ENCODE results near the gene EIF4G3. TPM values are rescaled to one million over a fixed set of nuclear protein-coding genes. Genes with fewer than 3 reads are reported as not detected.
"Not testable (repeated sequence)": the region's sequence is repeated elsewhere in the genome, so short reads cannot be mapped to it uniquely, and the experiment has no call there.

EIF4G3 gene
- polyA plus RNA-seq, 1 donor (not counting 4 experiments of a cell fraction or from before 2014, with no cell fraction given): 44.6 TPM

- no peaks in the 10 kb centered on the region for H3K27me3 ChIP-seq (ENCODE audit: control insufficient read depth, extremely low read depth, insufficient read depth, low read length)
- no peaks in the 10 kb centered on the region for H3K9me3 ChIP-seq (ENCODE audit: control insufficient read depth, low read depth, low read length)
- peaks cover 0 to 5% of the 10 kb centered on the region in 2 experiments for H3K36me3 ChIP-seq (ENCODE audit: control insufficient read depth in 2 of 2, extremely low read depth in 1 of 2, insufficient read depth in 2 of 2, low read length in 2 of 2)
- H3K4me2 ChIP-seq (ENCODE audit: control insufficient read depth, extremely low read depth, insufficient read depth, low read depth, low read length): no peak overlapping the region
- no peak overlapping the region for H2AFZ ChIP-seq (ENCODE audit: control insufficient read depth, low read length)
- H3K4me3 ChIP-seq (ENCODE audit: control insufficient read depth in 2 of 3, extremely low read depth in 1 of 3, insufficient read depth in 2 of 3, low read depth in 1 of 3, low read length in 3 of 3): no peak overlapping the region
- no peak for FAIRE-seq
- H3K27ac ChIP-seq (ENCODE audit: control insufficient read depth, insufficient read depth, low read length): no peak overlapping the region
- no peaks in the 10 kb centered on the region for H4K20me1 ChIP-seq (ENCODE audit: control insufficient read depth, extremely low read depth, insufficient read depth, low read length)
- dilution Hi-C loops (cut with MboI; ENCODE audit: extremely low pct_ligation_motif_present, low sequenced_read_pairs): no loop called here
- H3K4me1 ChIP-seq (ENCODE audit: control insufficient read depth, extremely low read depth, insufficient read depth, low read length): peaks cover 11% of the 10 kb centered on the region
- no peak overlapping the region for H3K9ac ChIP-seq (ENCODE audit: control insufficient read depth, extremely low read depth, insufficient read depth, low read length)
- no peak for DNase-seq (ENCODE audit: low read depth, low spot score)
- H3K79me2 ChIP-seq (ENCODE audit: control insufficient read depth, insufficient read depth, low read length): peaks cover 20% of the 10 kb centered on the region
- TF ChIP-seq CTCF (optimal IDR thresholded peaks at IDR 0.05 in 1 of 3, IDR thresholded peaks at IDR 0.05 in 1 of 3, conservative IDR thresholded peaks at IDR 0.05 in 1 of 3; ENCODE audit: extremely low read depth in 1 of 3, insufficient read depth in 2 of 3, low read length in 3 of 3): no peak
- no peak for TF ChIP-seq EZH2 (IDR thresholded peaks at IDR 0.05; ENCODE audit: low read length)
- H3K9me1 ChIP-seq (ENCODE audit: control insufficient read depth, extremely low read depth, insufficient read depth, low read length): no peaks in the 10 kb centered on the region
Measured at GRCh38 chr1:21095976-21096375, 80.7 kb downstream of the EIF4G3 start.

- H3K9me1 ChIP-seq (ENCODE audit: control insufficient read depth, extremely low read depth, insufficient read depth, low read length); H3K36me3 ChIP-seq (ENCODE audit: control insufficient read depth in 2 of 2, extremely low read depth in 1 of 2, insufficient read depth in 2 of 2, low read length in 2 of 2); FAIRE-seq; H2AFZ ChIP-seq (ENCODE audit: control insufficient read depth, low read length); H3K9me3 ChIP-seq (ENCODE audit: control insufficient read depth, low read depth, low read length); H3K27me3 ChIP-seq (ENCODE audit: control insufficient read depth, extremely low read depth, insufficient read depth, low read length); H4K20me1 ChIP-seq (ENCODE audit: control insufficient read depth, extremely low read depth, insufficient read depth, low read length); H3K4me3 ChIP-seq (ENCODE audit: control insufficient read depth in 2 of 3, extremely low read depth in 1 of 3, insufficient read depth in 2 of 3, low read depth in 1 of 3, low read length in 3 of 3); H3K4me2 ChIP-seq (ENCODE audit: control insufficient read depth, extremely low read depth, insufficient read depth, low read depth, low read length); DNase-seq (ENCODE audit: low read depth, low spot score); H3K9ac ChIP-seq (ENCODE audit: control insufficient read depth, extremely low read depth, insufficient read depth, low read length); dilution Hi-C loops (cut with MboI; ENCODE audit: extremely low pct_ligation_motif_present, low sequenced_read_pairs); H3K27ac ChIP-seq (ENCODE audit: control insufficient read depth, insufficient read depth, low read length): not testable (repeated sequence)
- peaks cover 31% of the 10 kb centered on the region for H3K79me2 ChIP-seq (ENCODE audit: control insufficient read depth, insufficient read depth, low read length)
- peaks cover 26% of the 10 kb centered on the region for H3K4me1 ChIP-seq (ENCODE audit: control insufficient read depth, extremely low read depth, insufficient read depth, low read length)
Measured at GRCh38 chr1:21094282-21094681, 82.4 kb downstream of the EIF4G3 start.

GRCh38 chr1:21093271-21093958, 83.3 kb downstream of the EIF4G3 start:
- FAIRE-seq; H3K27me3 ChIP-seq (ENCODE audit: control insufficient read depth, extremely low read depth, insufficient read depth, low read length); dilution Hi-C loops (cut with MboI; ENCODE audit: extremely low pct_ligation_motif_present, low sequenced_read_pairs); H3K36me3 ChIP-seq (ENCODE audit: control insufficient read depth in 2 of 2, extremely low read depth in 1 of 2, insufficient read depth in 2 of 2, low read length in 2 of 2); H3K27ac ChIP-seq (ENCODE audit: control insufficient read depth, insufficient read depth, low read length); H3K9me1 ChIP-seq (ENCODE audit: control insufficient read depth, extremely low read depth, insufficient read depth, low read length); H3K4me2 ChIP-seq (ENCODE audit: control insufficient read depth, extremely low read depth, insufficient read depth, low read depth, low read length); H3K9ac ChIP-seq (ENCODE audit: control insufficient read depth, extremely low read depth, insufficient read depth, low read length); DNase-seq (ENCODE audit: low read depth, low spot score); H3K9me3 ChIP-seq (ENCODE audit: control insufficient read depth, low read depth, low read length); H2AFZ ChIP-seq (ENCODE audit: control insufficient read depth, low read length); H4K20me1 ChIP-seq (ENCODE audit: control insufficient read depth, extremely low read depth, insufficient read depth, low read length); H3K4me3 ChIP-seq (ENCODE audit: control insufficient read depth in 2 of 3, extremely low read depth in 1 of 3, insufficient read depth in 2 of 3, low read depth in 1 of 3, low read length in 3 of 3): not testable (repeated sequence)
- peaks cover 19% of the 10 kb centered on the region for H3K4me1 ChIP-seq (ENCODE audit: control insufficient read depth, extremely low read depth, insufficient read depth, low read length)
- H3K79me2 ChIP-seq (ENCODE audit: control insufficient read depth, insufficient read depth, low read length): peaks cover 26% of the 10 kb centered on the region

- not testable (repeated sequence) for FAIRE-seq
Measured at GRCh38 chr1:21092545-21092944, 84.2 kb downstream of the EIF4G3 start.

More at GRCh38 chr1:21092545-21092944, 84.2 kb downstream of the EIF4G3 start:
- H3K27ac ChIP-seq (ENCODE audit: control insufficient read depth, insufficient read depth, low read length); H3K9ac ChIP-seq (ENCODE audit: control insufficient read depth, extremely low read depth, insufficient read depth, low read length); dilution Hi-C loops (cut with MboI; ENCODE audit: extremely low pct_ligation_motif_present, low sequenced_read_pairs); H3K4me3 ChIP-seq (ENCODE audit: control insufficient read depth in 2 of 3, extremely low read depth in 1 of 3, insufficient read depth in 2 of 3, low read depth in 1 of 3, low read length in 3 of 3); H2AFZ ChIP-seq (ENCODE audit: control insufficient read depth, low read length); H3K9me1 ChIP-seq (ENCODE audit: control insufficient read depth, extremely low read depth, insufficient read depth, low read length); H4K20me1 ChIP-seq (ENCODE audit: control insufficient read depth, extremely low read depth, insufficient read depth, low read length); H3K27me3 ChIP-seq (ENCODE audit: control insufficient read depth, extremely low read depth, insufficient read depth, low read length); H3K9me3 ChIP-seq (ENCODE audit: control insufficient read depth, low read depth, low read length); H3K36me3 ChIP-seq (ENCODE audit: control insufficient read depth in 2 of 2, extremely low read depth in 1 of 2, insufficient read depth in 2 of 2, low read length in 2 of 2); H3K4me2 ChIP-seq (ENCODE audit: control insufficient read depth, extremely low read depth, insufficient read depth, low read depth, low read length); DNase-seq (ENCODE audit: low read depth, low spot score): not testable (repeated sequence)
- Histone ChIP-seq H3K4me1 (ENCODE audit: control insufficient read depth, extremely low read depth, insufficient read depth, low read length) (peaks cover 18% of the 10 kb centered on the region), H3K79me2 (ENCODE audit: control insufficient read depth, insufficient read depth, low read length) (peaks cover 25% of the 10 kb centered on the region)
